Epithelial cell of proximal tubule (primary cell): ENCODE data around the gene ZNF418. TPM values are rescaled to one million over a fixed set of nuclear protein-coding genes. Genes with fewer than 3 reads are reported as not detected.
A peak's percentile ranks its signal among the peaks of the same experiment; 100 is the strongest.
"Not testable (repeated sequence)": the region's sequence is repeated elsewhere in the genome, so short reads cannot be mapped to it uniquely, and the experiment has no call there.

Experiments
- DNase-seq: peaks from one replicate; pipeline ENCODE4 v3.0.0-alpha.2; 2011; ENCODE audit warnings: low read depth
- H3K4me3 ChIP-seq: 2 replicates; pipeline ENCODE4 v1.5.1; 2011; ENCODE audit warnings: low read depth, mild to moderate bottlenecking, low read length
- CTCF ChIP-seq: conservative IDR thresholded peaks from 2 replicates; pipeline ENCODE4 v1.5.1; 2012; ENCODE audit warnings: low read depth, mild to moderate bottlenecking, low read length
- total RNA-seq: library from RNA; depleted of rRNA; stranded (reverse); fragments of >200 nt; gene quantifications from 2 replicates; pipeline ENCODE4 v1.2.3, GENCODE V29; 2015

The ZNF418 gene
- total RNA-seq, 1 donor from 2014 or later = 1.5 TPM

GRCh38 chr19:57927587-57927986 lies 7.6 kb downstream of the ZNF418 start:
- no peak overlapping the region for H3K4me3 ChIP-seq
- DNase-seq = no peak
- TF ChIP-seq CTCF = no peak

GRCh38 chr19:57916168-57916995 lies 18.8 kb downstream of the ZNF418 start, which contains the start of gene ZNF417:
ZNF417 (minus strand) TSS chr19:57916592; CDS start chr19:57916411, 181 bp downstream.
- peak within 1 kb of the TSS; percentile 87 for H3K4me3 ChIP-seq
- DNase-seq = peak; percentile 75
- peak; percentile 28 for TF ChIP-seq CTCF

- no peak for TF ChIP-seq CTCF
- no peak for DNase-seq
- no peak overlapping the region for H3K4me3 ChIP-seq
These were observed 20.7 kb downstream of the ZNF418 start for GRCh38 chr19:57914531-57914930.

GRCh38 chr19:57907394-57907793 lies 27.8 kb downstream of the ZNF418 start:
- no peak for TF ChIP-seq CTCF
- H3K4me3 ChIP-seq = no peak overlapping the region
- no peak for DNase-seq

- H3K4me3 ChIP-seq = no peak overlapping the region
- no peak for TF ChIP-seq CTCF
- DNase-seq = no peak
These were observed 29.9 kb downstream of the ZNF418 start for GRCh38 chr19:57905258-57905657.

- no peak for TF ChIP-seq CTCF
- H3K4me3 ChIP-seq = no peak overlapping the region
- DNase-seq = no peak
These were observed 31.5 kb downstream of the ZNF418 start for GRCh38 chr19:57903618-57904184.

GRCh38 chr19:57900311-57900710 lies 34.9 kb downstream of the ZNF418 start:
- no peak for TF ChIP-seq CTCF
- no peak overlapping the region for H3K4me3 ChIP-seq
- no peak for DNase-seq

GRCh38 chr19:57890706-57891105 lies 44.5 kb downstream of the ZNF418 start:
- not testable (repeated sequence) for H3K4me3 ChIP-seq, DNase-seq
